ENCODE measurements around the gene ADISSP.

GRCh38 chr20:3803289-3803688 lies 35.7 kb upstream of the ADISSP start:
- TF ChIP-seq CTCF (conservative IDR thresholded peaks at IDR 0.05 in 1 of 2, IDR thresholded peaks at IDR 0.05 in 1 of 2; ENCODE audit: extremely low read depth in 1 of 2, insufficient read depth in 1 of 2, low read depth in 1 of 2, low read length in 2 of 2), result no peak
- TF ChIP-seq EZH2 (IDR thresholded peaks at IDR 0.05; ENCODE audit: borderline replicate concordance, low read length), result no peak

Data from mammary epithelial cell (primary cell).